Measurements from ENCODE around the gene GOPC.
A peak's percentile ranks its signal among the peaks of the same experiment; 100 is the strongest.

Gene GOPC

DNA sequence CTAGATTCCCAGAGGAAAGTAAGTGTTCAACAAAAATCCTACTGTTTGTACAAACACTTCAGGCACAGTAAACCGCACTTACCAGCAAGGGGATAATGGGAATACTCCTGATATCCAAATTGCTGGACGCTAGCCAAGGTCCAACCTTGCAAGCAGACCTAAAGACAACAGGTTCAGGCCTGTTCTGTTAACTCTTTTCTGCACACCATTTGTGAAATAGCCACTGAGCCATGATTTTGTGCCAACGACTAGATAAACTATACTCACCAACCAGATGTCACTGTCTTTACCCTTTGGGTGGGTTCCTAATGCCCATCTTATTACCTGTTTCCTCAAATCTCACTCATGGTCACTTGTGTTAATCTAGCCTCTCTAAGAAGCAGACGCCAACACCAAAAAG is 43.5 kb downstream of the GOPC start:
- no peaks in the 10 kb centered on the region for H3K9me3 ChIP-seq (replicated peaks; ENCODE audit: low read length)
- no peak overlapping the region for H3K4me3 ChIP-seq (ENCODE audit: low read length)
- H3K9ac ChIP-seq (ENCODE audit: low read depth, low read length): no peak overlapping the region
- peaks cover 17% of the 10 kb centered on the region for H3K4me1 ChIP-seq (ENCODE audit: control insufficient read depth, insufficient read depth, low read length)
- H3K27me3 ChIP-seq (ENCODE audit: control insufficient read depth, insufficient read depth, low read length): no peaks in the 10 kb centered on the region
- H3K4me2 ChIP-seq (ENCODE audit: low read length): no peak overlapping the region
- H3K36me3 ChIP-seq (ENCODE audit: insufficient read depth, low read length): peaks cover 45% of the 10 kb centered on the region

DNA sequence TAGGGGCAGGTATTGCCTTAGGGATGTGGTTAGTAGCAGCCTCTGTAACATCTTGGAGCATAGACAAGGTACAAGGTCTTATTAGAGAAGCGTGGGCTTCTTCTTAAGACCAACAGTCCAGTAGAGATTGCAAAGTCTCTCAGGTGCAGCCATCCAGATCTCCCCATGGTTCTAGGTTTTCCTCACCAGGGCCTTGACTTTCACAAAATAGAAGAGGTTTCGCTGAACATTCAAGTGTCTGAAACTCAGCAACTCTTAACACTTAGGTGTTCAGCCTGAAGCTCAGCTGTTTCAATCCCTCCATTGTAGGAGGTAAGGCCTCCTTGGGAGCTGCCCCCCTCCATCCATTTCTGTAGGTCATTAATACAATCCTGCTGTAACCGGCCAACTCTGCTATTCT is 44.4 kb downstream of the GOPC start:
- no peaks in the 10 kb centered on the region for H3K9me3 ChIP-seq (replicated peaks; ENCODE audit: low read length)
- no peak overlapping the region for H3K4me2 ChIP-seq (ENCODE audit: low read length)

DNA sequence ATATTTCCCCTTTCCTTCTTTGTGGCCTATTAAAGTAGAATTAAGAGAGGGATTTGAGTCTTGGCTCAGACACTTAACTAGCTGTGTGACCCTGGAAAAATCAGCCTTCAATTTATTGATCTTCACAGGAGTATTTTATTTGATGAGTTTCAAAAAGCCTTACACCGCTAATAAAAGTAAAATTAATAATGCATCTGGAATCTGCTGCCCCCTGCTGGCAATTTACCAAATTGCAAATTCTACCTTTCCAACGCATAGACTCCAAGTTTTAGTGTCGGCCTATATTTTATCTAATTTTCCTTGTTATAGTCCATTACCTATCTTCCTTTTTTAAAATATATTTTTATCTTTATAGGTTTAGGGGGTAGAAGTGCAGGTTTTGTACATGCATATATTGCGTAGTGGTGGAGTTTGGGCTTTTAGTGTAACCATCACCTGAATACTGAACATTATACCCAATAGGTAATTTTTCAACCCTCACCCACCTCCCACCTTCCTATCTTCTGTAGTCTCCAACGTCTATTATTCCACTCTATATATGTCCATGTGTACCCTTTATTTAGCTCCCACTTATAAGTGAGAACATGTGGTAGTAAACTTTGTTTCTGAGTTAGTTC is 46.3 kb downstream of the GOPC start:
- H3K4me2 ChIP-seq (ENCODE audit: low read length): peak overlapping the region; percentile 36
- H3K9ac ChIP-seq (ENCODE audit: low read depth, low read length): no peak overlapping the region
- H3K36me3 ChIP-seq (ENCODE audit: insufficient read depth, low read length): peaks cover 23% of the 10 kb centered on the region
- H3K4me1 ChIP-seq (ENCODE audit: control insufficient read depth, insufficient read depth, low read length): peaks cover 17% of the 10 kb centered on the region
- no peaks in the 10 kb centered on the region for H3K9me3 ChIP-seq (replicated peaks; ENCODE audit: low read length)
- no peaks in the 10 kb centered on the region for H3K27me3 ChIP-seq (ENCODE audit: control insufficient read depth, insufficient read depth, low read length)
- no peak overlapping the region for H3K4me3 ChIP-seq (ENCODE audit: low read length)

More for the DNA sequence above, 44.4 kb downstream of the GOPC start:
- Histone ChIP-seq H3K36me3 (ENCODE audit: insufficient read depth, low read length) (peaks cover 39% of the 10 kb centered on the region), H3K4me1 (ENCODE audit: control insufficient read depth, insufficient read depth, low read length) (peaks cover 17% of the 10 kb centered on the region), H3K4me3 (ENCODE audit: low read length) (no peak overlapping the region), H3K27me3 (ENCODE audit: control insufficient read depth, insufficient read depth, low read length) (no peaks in the 10 kb centered on the region), H3K9ac (ENCODE audit: low read depth, low read length) (no peak overlapping the region)

DNA sequence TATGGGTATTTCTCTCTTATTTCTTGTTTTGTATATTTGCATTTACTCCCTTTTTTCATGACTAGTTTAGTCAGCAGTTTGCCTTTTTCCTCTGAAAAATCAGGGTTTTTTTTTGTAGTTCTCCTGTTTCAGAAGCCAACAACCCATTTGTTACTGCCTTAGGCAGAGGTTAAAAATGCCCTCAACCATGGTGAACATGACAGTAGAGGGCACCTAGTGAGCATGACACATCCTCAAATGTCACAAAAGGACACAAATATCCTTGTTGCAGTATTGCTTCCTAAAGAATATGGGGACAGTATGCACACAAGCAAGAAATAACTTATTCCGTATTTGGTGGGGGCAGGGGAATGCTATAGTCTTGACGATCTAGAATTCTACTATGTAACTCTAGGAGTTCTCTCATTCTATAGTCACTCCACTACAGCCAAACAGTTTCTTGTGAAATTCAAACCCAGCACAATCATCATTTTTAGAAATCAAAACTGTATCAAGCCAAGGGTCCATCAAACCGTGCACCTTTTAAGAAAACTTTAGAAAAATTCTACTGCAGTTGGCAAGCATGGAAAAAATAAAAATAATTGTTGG is 47.0 kb downstream of the GOPC start:
- Histone ChIP-seq H3K4me1 (ENCODE audit: control insufficient read depth, insufficient read depth, low read length) (peaks cover 22% of the 10 kb centered on the region), H3K9ac (ENCODE audit: low read depth, low read length) (no peak overlapping the region)

DNA sequence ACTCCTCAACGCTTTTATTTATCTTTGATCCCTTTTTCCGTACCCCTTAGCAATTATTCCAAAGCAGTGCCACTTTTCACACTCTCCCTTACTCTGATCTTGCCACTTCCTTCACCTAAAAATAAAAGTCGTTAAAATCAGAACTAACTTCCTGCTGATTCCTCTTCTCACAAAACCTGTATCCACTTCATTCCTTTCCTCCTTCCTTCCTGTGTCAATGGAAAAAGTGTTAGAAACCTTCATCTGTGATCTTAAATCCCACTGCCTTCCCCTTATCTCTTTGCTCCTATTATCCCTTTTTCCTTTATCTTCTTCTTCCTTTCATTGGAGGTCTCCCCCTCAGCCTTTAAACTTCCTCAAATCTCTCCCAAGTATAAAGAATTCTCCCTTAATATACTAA is 49.2 kb downstream of the GOPC start:
- Histone ChIP-seq H3K4me3 (ENCODE audit: low read length) (no peak overlapping the region), H3K4me2 (ENCODE audit: low read length) (no peak overlapping the region), H3K9me3 (replicated peaks; ENCODE audit: low read length) (no peaks in the 10 kb centered on the region), H3K27me3 (ENCODE audit: control insufficient read depth, insufficient read depth, low read length) (no peaks in the 10 kb centered on the region), H3K9ac (ENCODE audit: low read depth, low read length) (no peak overlapping the region), H3K4me1 (ENCODE audit: control insufficient read depth, insufficient read depth, low read length) (peaks cover 45% of the 10 kb centered on the region), H3K36me3 (ENCODE audit: insufficient read depth, low read length) (peaks cover 16% of the 10 kb centered on the region)

More for the DNA sequence above, 47.0 kb downstream of the GOPC start:
- Histone ChIP-seq H3K27me3 (ENCODE audit: control insufficient read depth, insufficient read depth, low read length) (no peaks in the 10 kb centered on the region), H3K4me2 (ENCODE audit: low read length) (peak overlapping the region; percentile 36), H3K36me3 (ENCODE audit: insufficient read depth, low read length) (peaks cover 17% of the 10 kb centered on the region), H3K9me3 (replicated peaks; ENCODE audit: low read length) (no peaks in the 10 kb centered on the region), H3K4me3 (ENCODE audit: low read length) (no peak overlapping the region)

DNA sequence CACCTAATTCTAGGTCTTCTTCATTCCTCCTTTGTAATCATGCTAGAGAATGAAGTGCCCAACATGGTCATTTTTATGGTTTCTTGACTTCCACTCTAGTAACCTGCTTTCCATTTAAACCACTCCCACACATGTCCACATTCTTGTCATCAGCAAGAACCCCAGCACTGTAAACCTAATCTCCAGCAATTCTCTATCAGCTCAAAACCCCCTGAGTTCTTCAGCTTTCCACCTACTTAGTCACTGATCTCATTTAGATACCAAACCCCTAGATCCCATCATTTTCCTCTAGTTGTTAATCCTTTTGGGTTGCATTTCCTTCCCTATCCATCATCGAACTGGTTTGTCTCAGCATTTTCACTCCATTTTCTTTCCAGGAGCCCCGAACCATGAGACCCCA is 49.7 kb downstream of the GOPC start:
- no peak overlapping the region for H3K4me2 ChIP-seq (ENCODE audit: low read length)
- H3K9me3 ChIP-seq (replicated peaks; ENCODE audit: low read length): no peaks in the 10 kb centered on the region
- H3K36me3 ChIP-seq (ENCODE audit: insufficient read depth, low read length): peaks cover 21% of the 10 kb centered on the region
- H3K9ac ChIP-seq (ENCODE audit: low read depth, low read length): no peak overlapping the region
- peaks cover 50% of the 10 kb centered on the region for H3K4me1 ChIP-seq (ENCODE audit: control insufficient read depth, insufficient read depth, low read length)
- H3K4me3 ChIP-seq (ENCODE audit: low read length): no peak overlapping the region
- H3K27me3 ChIP-seq (ENCODE audit: control insufficient read depth, insufficient read depth, low read length): no peaks in the 10 kb centered on the region

DNA sequence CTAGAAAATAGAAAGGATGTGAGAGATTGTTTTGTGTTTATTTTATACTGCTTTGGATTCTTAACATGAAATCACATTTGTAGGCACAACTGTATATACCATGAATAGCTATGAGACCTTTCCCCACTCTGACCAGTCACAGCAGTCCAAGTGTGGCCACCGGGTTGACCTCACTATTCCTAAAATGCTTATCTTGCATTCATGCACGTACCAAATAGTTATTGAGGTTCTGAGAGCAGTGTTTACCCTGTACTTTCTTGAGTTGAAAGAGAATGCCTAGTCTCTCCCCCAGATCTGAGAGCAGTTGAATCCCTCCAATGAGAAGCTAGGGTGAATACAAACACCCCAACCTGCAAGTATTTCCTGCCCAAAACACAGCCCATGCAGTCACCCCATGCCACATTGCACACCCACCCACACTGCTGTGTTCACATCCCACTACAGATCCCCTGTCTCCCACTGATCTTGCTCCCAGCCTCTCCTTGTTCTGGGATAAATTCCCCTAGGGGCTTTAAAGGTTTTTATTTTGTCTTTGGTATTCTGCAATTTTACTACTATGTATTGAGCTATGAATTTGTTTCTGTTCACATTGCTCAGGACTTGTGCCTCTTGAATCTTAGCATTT is 51.6 kb downstream of the GOPC start:
- Histone ChIP-seq H3K9ac (ENCODE audit: low read depth, low read length) (no peak overlapping the region), H3K36me3 (ENCODE audit: insufficient read depth, low read length) (peaks cover 39% of the 10 kb centered on the region), H3K4me3 (ENCODE audit: low read length) (no peak overlapping the region), H3K9me3 (replicated peaks; ENCODE audit: low read length) (no peaks in the 10 kb centered on the region), H3K4me1 (ENCODE audit: control insufficient read depth, insufficient read depth, low read length) (peaks cover 54% of the 10 kb centered on the region), H3K4me2 (ENCODE audit: low read length) (no peak overlapping the region), H3K27me3 (ENCODE audit: control insufficient read depth, insufficient read depth, low read length) (no peaks in the 10 kb centered on the region)

DNA sequence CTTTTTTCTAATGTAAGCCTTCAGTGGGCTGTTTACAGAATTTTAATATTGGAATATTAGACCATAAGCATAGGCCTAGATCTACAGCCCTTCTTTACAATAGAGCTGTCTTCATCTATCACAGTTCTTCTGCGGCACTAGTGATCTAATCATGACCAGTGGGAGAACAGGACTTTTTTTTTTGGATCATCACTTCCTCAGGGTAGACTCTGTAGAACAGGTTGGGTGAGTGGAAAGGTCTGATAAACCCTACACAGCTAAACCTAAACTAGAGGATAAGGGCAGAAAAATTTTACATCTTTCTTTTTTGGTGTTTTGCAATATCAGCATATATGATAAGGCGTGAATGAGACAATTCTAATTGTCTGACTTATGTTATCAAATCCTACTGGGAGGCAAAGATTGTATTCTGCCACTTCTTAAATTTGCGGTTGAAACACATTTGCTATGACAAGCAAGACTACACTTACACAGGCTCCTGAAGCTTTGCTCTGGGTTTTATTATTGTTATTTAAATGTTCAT is 52.2 kb downstream of the GOPC start:
- peaks cover 50% of the 10 kb centered on the region for H3K4me1 ChIP-seq (ENCODE audit: control insufficient read depth, insufficient read depth, low read length)

DNA sequence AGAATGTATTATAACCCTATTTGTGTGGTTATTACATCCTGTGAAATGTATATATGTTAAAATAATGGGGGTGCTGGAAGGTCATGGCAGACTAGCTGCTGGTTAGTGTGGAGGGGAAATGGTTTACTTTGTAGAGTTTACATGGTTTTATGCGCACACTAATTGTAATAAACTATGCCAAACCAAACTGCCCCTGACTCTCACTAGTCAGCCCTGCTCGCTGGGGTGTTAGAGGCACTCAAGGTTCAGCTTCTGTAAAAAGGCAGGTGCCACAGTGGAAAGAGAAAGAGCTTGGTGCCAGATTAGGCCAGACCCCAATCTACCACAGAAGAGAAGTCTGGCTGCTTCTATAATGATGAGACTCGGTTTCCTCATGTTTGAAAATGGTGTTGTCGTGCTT is 52.7 kb downstream of the GOPC start:
- Histone ChIP-seq H3K9me3 (replicated peaks; ENCODE audit: low read length) (no peaks in the 10 kb centered on the region), H3K36me3 (ENCODE audit: insufficient read depth, low read length) (peaks cover 50% of the 10 kb centered on the region), H3K27me3 (ENCODE audit: control insufficient read depth, insufficient read depth, low read length) (no peaks in the 10 kb centered on the region), H3K4me1 (ENCODE audit: control insufficient read depth, insufficient read depth, low read length) (peaks cover 48% of the 10 kb centered on the region), H3K4me3 (ENCODE audit: low read length) (no peak overlapping the region), H3K9ac (ENCODE audit: low read depth, low read length) (peak overlapping the region; percentile 29), H3K4me2 (ENCODE audit: low read length) (peak overlapping the region; percentile 69)

More for the DNA sequence above, 52.2 kb downstream of the GOPC start:
- Histone ChIP-seq H3K27me3 (ENCODE audit: control insufficient read depth, insufficient read depth, low read length) (no peaks in the 10 kb centered on the region), H3K4me2 (ENCODE audit: low read length) (peak overlapping the region; percentile 69), H3K4me3 (ENCODE audit: low read length) (no peak overlapping the region), H3K9ac (ENCODE audit: low read depth, low read length) (no peak overlapping the region), H3K9me3 (replicated peaks; ENCODE audit: low read length) (no peaks in the 10 kb centered on the region), H3K36me3 (ENCODE audit: insufficient read depth, low read length) (peaks cover 45% of the 10 kb centered on the region)

DNA sequence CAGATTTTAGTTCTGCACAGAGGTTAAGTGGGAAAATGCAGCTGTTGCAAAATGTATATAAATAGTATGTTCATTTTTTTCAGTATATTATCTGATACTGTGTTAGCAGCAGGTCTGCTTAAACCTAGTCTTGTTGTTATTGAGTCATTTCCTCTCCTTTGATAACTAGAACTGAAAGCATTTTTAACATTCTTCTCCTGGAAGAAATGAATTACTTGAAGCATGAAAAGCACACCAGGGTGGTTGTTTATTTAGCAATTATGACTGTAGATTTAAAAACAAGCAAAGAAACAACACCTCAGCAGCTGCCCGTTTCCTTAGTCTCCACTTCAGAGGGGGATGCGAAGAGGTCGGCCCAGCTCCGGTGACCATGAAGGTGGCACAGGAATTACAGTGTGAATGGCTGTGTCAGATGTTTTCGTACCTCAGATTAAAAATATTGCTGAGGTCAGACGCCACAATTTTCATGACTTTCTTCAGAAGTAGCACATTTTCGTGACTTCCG is 53.5 kb downstream of the GOPC start:
- H3K9me3 ChIP-seq (replicated peaks; ENCODE audit: low read length): no peaks in the 10 kb centered on the region
- H3K4me1 ChIP-seq (ENCODE audit: control insufficient read depth, insufficient read depth, low read length): peaks cover 43% of the 10 kb centered on the region
- H3K27me3 ChIP-seq (ENCODE audit: control insufficient read depth, insufficient read depth, low read length): no peaks in the 10 kb centered on the region
- peaks cover 58% of the 10 kb centered on the region for H3K36me3 ChIP-seq (ENCODE audit: insufficient read depth, low read length)
- peak overlapping the region; percentile 77 for H3K9ac ChIP-seq (ENCODE audit: low read depth, low read length)
- H3K4me2 ChIP-seq (ENCODE audit: low read length): peak overlapping the region; percentile 69
- H3K4me3 ChIP-seq (ENCODE audit: low read length): peak overlapping the region; percentile 60

DNA sequence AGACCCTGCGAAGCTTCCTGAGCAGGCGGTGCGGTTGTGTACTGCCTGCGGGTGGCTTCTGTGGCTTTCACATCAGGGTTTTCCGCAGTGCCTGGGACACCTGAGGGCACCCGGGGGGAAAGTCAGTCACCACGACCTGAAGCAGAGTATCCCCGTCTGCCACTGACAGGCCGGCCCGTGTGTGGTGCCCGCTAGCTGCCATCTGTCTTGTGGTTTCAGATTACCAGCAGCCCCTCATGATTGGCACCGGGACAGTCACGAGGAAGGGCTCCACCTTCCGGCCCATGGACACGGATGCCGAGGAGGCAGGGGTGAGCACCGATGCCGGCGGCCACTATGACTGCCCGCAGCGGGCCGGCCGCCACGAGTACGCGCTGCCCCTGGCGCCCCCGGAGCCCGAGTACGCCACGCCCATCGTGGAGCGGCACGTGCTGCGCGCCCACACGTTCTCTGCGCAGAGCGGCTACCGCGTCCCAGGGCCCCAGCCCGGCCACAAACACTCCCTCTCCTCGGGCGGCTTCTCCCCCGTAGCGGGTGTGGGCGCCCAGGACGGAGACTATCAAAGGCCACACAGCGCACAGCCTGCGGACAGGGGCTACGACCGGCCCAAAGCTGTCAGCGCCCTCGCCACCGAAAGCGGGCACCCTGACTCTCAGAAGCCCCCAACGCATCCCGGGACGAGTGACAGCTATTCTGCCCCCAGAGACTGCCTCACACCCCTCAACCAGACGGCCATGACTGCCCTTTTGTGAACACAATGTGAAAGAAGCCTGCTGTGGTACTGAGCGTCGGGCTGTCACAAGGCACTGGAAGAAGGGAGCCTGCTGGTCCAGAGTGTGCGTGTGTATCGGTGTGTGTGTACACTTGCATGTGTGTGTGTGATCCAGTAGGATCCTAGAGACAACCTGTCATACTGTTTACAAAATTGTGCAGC is 54.4 kb downstream of the GOPC start:
- peaks cover 67% of the 10 kb centered on the region for H3K36me3 ChIP-seq (ENCODE audit: insufficient read depth, low read length)
- peaks cover 43% of the 10 kb centered on the region for H3K4me1 ChIP-seq (ENCODE audit: control insufficient read depth, insufficient read depth, low read length)
- H3K4me3 ChIP-seq (ENCODE audit: low read length): peak overlapping the region; percentile 60
- peak overlapping the region; percentile 69 for H3K4me2 ChIP-seq (ENCODE audit: low read length)
- peak overlapping the region; percentile 77 for H3K9ac ChIP-seq (ENCODE audit: low read depth, low read length)
- H3K27me3 ChIP-seq (ENCODE audit: control insufficient read depth, insufficient read depth, low read length): no peaks in the 10 kb centered on the region
- H3K9me3 ChIP-seq (replicated peaks; ENCODE audit: low read length): no peaks in the 10 kb centered on the region

Measured in skeletal muscle satellite cell (primary cell).